ENCODE results near the gene PKP3. TPM values are rescaled to one million over a fixed set of nuclear protein-coding genes. Genes with fewer than 3 reads are reported as not detected.

Gene PKP3
- total and polyA plus RNA-seq, 9 of the 15 experiments (the other 6 are each of a cell fraction or from before 2014, with no cell fraction given): 0.11 to 110 (median 30.7) TPM

GRCh38 chr11:355581-356458, 38.2 kb upstream of the PKP3 start (continued):
- TF ChIP-seq CHD7 (IDR thresholded peaks at IDR 0.05; ENCODE audit: low read depth, low read length): no peak
- no peak for TF ChIP-seq NRF1 (conservative IDR thresholded peaks at IDR 0.05 in 1 of 2, IDR thresholded peaks at IDR 0.05 in 1 of 2)
- peak; percentile 87; the same call in 1 of the 2 replicates for TF ChIP-seq ZKSCAN8 (CRISPR knock-in tag; IDR thresholded peaks at IDR 0.05)
- TF ChIP-seq EZH2 (IDR thresholded peaks at IDR 0.05; ENCODE audit: borderline replicate concordance, low read depth, low read length): no peak
- no peak for TF ChIP-seq RBM15 (IDR thresholded peaks at IDR 0.05; ENCODE audit: insufficient read depth, low read length)
- peak; percentile 93 for TF ChIP-seq ETV5 (CRISPR knock-in tag; IDR thresholded peaks at IDR 0.05; ENCODE audit: low read depth)
- no peak for TF ChIP-seq NCOR1 (IDR thresholded peaks at IDR 0.05)
- TF ChIP-seq MITF (IDR thresholded peaks at IDR 0.05): no peak
- peak; percentile 50; the same call in 1 of the 2 replicates for TF ChIP-seq ZSCAN32 (CRISPR knock-in tag; IDR thresholded peaks at IDR 0.05)
- TF ChIP-seq ZNF277 (CRISPR knock-in tag; IDR thresholded peaks at IDR 0.05; ENCODE audit: borderline replicate concordance): no peak
- no peak for TF ChIP-seq KAT2B (IDR thresholded peaks at IDR 0.05; ENCODE audit: low read depth, low read length)
- TF ChIP-seq ZNF41 (CRISPR knock-in tag; conservative IDR thresholded peaks at IDR 0.05): peak; percentile 82
- peak; percentile 88 for TF ChIP-seq CXXC5 (CRISPR knock-in tag; IDR thresholded peaks at IDR 0.05)

Measured in K562 (cell line).